MM.1S (cell line): ENCODE measurements around the gene CTSK.
A peak's percentile ranks its signal among the peaks of the same experiment; 100 is the strongest.

Experiments
- DNase-seq: peaks from one replicate; pipeline ENCODE4 v3.0.0-alpha.2; 2015
- H2AFZ ChIP-seq: fragments of 300-600 bp; sonication (generic); 2 replicates; pipeline ENCODE4 v1.6.0; 2016; ENCODE audit warnings: antibody characterized with exemption, low read length
- H3F3A ChIP-seq: fragments of 300-600 bp; sonication (generic); 2 replicates; pipeline ENCODE4 v1.6.1; 2016; ENCODE audit warnings: mild to moderate bottlenecking, antibody characterized with exemption, low read length, moderate library complexity, mixed read lengths; ENCODE audit not compliant: insufficient read depth
- H3K27ac ChIP-seq: fragments of 300-600 bp; sonication (generic); 2 replicates; pipeline ENCODE4 v1.5.1; 2016; ENCODE audit warnings: mild to moderate bottlenecking, low read length
- H3K27me3 ChIP-seq: fragments of 300-600 bp; sonication (generic); replicated peaks from 2 replicates; pipeline ENCODE4 v1.6.0; 2016; ENCODE audit warnings: low read length; ENCODE audit not compliant: insufficient read depth
- H3K36me3 ChIP-seq: fragments of 300-600 bp; sonication (generic); replicated peaks from 2 replicates; pipeline ENCODE4 v1.6.1; 2016; ENCODE audit warnings: mild to moderate bottlenecking, low read length, mixed read lengths; ENCODE audit not compliant: insufficient read depth
- H3K4me1 ChIP-seq: fragments of 300-600 bp; sonication (generic); 2 replicates; pipeline ENCODE4 v1.6.1; 2016; ENCODE audit warnings: low read length, mixed read lengths
- H3K4me2 ChIP-seq: fragments of 300-600 bp; sonication (generic); 2 replicates; pipeline ENCODE4 v1.6.0; 2016; ENCODE audit warnings: low read depth, low read length
- H3K4me3 ChIP-seq: fragments of 300-600 bp; sonication (generic); 2 replicates; pipeline ENCODE4 v1.5.1; 2016; ENCODE audit warnings: low read length, mixed read lengths
- H3K79me2 ChIP-seq: fragments of 300-600 bp; sonication (generic); 2 replicates; pipeline ENCODE4 v1.6.1; 2016; ENCODE audit warnings: mixed run types, low read length, mixed read lengths
- H3K9ac ChIP-seq: fragments of 300-600 bp; sonication (generic); 2 replicates; pipeline ENCODE4 v1.6.1; 2016; ENCODE audit warnings: low read length, mixed read lengths
- H3K9me2 ChIP-seq: fragments of 300-600 bp; sonication (generic); replicated peaks from 2 replicates; pipeline ENCODE4 v1.6.1; 2016; ENCODE audit warnings: mild to moderate bottlenecking, low read length, mixed read lengths; ENCODE audit not compliant: insufficient read depth
- H3K9me3 ChIP-seq: fragments of 300-600 bp; sonication (generic); replicated peaks from 2 replicates; pipeline ENCODE4 v1.6.1; 2016; ENCODE audit warnings: mild to moderate bottlenecking, low read length, mixed read lengths; ENCODE audit not compliant: insufficient read depth
- H4K20me1 ChIP-seq: fragments of 300-600 bp; sonication (generic); 2 replicates; pipeline ENCODE4 v1.6.1; 2016; ENCODE audit warnings: mild to moderate bottlenecking, low read length, moderate library complexity, mixed read lengths; ENCODE audit not compliant: insufficient read depth
- CTCF ChIP-seq: fragments of 300-600 bp; sonication (generic); IDR thresholded peaks from 2 replicates; pipeline ENCODE4 v1.5.1; 2016; ENCODE audit warnings: antibody characterized with exemption, low read length, mixed read lengths
- EZH2 ChIP-seq: fragments of 300-600 bp; sonication (generic); optimal IDR thresholded peaks from 2 replicates; pipeline ENCODE3; 2017; ENCODE audit warnings: low read depth, mild to moderate bottlenecking, antibody characterized with exemption, low read length, mixed read lengths
- EZH2phosphoT487 ChIP-seq: fragments of 300-600 bp; sonication (generic); IDR thresholded peaks from 2 replicates; pipeline ENCODE4 v1.6.1; 2018; ENCODE audit warnings: antibody characterized with exemption, low read length

CTSK gene

GRCh38 chr1:150832597-150832996, 24.5 kb upstream of the CTSK start:
- Histone ChIP-seq H3K27ac (no peak overlapping the region), H3K27me3 (no peaks in the 10 kb centered on the region), H3K9ac (no peak overlapping the region), H2AFZ (no peak overlapping the region), H3K4me1 (no peaks in the 10 kb centered on the region), H3K36me3 (peaks cover 7% of the 10 kb centered on the region; the same call in 1 of the 2 replicates), H3K4me3 (no peak overlapping the region), H3K9me3 (no peaks in the 10 kb centered on the region), H3K4me2 (no peak overlapping the region), H3F3A (no peaks in the 10 kb centered on the region), H3K9me2 (no peaks in the 10 kb centered on the region), H3K79me2 (no peaks in the 10 kb centered on the region), H4K20me1 (no peaks in the 10 kb centered on the region)
- DNase-seq, result no peak
- TF ChIP-seq EZH2phosphoT487 (no peak), CTCF (no peak), EZH2 (no peak)

- no peak overlapping the region for H3K9ac ChIP-seq
- TF ChIP-seq CTCF (peak; percentile 40), EZH2phosphoT487 (no peak), EZH2 (no peak)
- no peak for DNase-seq
- no peaks in the 10 kb centered on the region for H3K9me3 ChIP-seq
- H3F3A ChIP-seq, result no peaks in the 10 kb centered on the region
- peaks cover 2% of the 10 kb centered on the region; the same call in 1 of the 2 replicates for H3K36me3 ChIP-seq
- no peaks in the 10 kb centered on the region for H4K20me1 ChIP-seq
- no peak overlapping the region for H3K4me2 ChIP-seq
- H3K79me2 ChIP-seq, result no peaks in the 10 kb centered on the region
- no peak overlapping the region for H3K4me3 ChIP-seq
- no peaks in the 10 kb centered on the region for H3K27me3 ChIP-seq
- no peaks in the 10 kb centered on the region for H3K9me2 ChIP-seq
- H2AFZ ChIP-seq, result no peak overlapping the region
- H3K27ac ChIP-seq, result no peak overlapping the region
- no peaks in the 10 kb centered on the region for H3K4me1 ChIP-seq
These were observed 21.7 kb upstream of the CTSK start for GRCh38 chr1:150829751-150830150.

- Histone ChIP-seq H3K27me3 (no peaks in the 10 kb centered on the region), H2AFZ (no peak overlapping the region), H3K9ac (no peak overlapping the region), H3K9me3 (no peaks in the 10 kb centered on the region), H3K9me2 (no peaks in the 10 kb centered on the region), H3F3A (no peaks in the 10 kb centered on the region), H4K20me1 (no peaks in the 10 kb centered on the region), H3K4me3 (no peak overlapping the region), H3K27ac (no peak overlapping the region), H3K36me3 (peaks cover 8% of the 10 kb centered on the region; the same call in 1 of the 2 replicates), H3K4me1 (no peaks in the 10 kb centered on the region), H3K79me2 (no peaks in the 10 kb centered on the region), H3K4me2 (no peak overlapping the region)
- DNase-seq, result no peak
- TF ChIP-seq CTCF (no peak), EZH2phosphoT487 (no peak), EZH2 (no peak)
These were observed 18.2 kb upstream of the CTSK start for GRCh38 chr1:150826299-150826698.
